NCI-H1092 (cell line): Measurements from ENCODE around the gene NOL4L.

ENCODE experiments used
- DNase-seq: peaks from one replicate; lab custom pipeline; 2025; lab: John Stamatoyannopoulos, UW

The NOL4L gene

GRCh38 chr20:32456869-32457478 lies 128.2 kb downstream of the NOL4L start:
- no peak for DNase-seq

GRCh38 chr20:32455901-32456701 lies 129.0 kb downstream of the NOL4L start:
- DNase-seq, result no peak

- DNase-seq, result no peak
Measured at GRCh38 chr20:32455171-32455900, 129.8 kb downstream of the NOL4L start.

- no peak for DNase-seq
Measured at GRCh38 chr20:32454164-32455145, 130.7 kb downstream of the NOL4L start.

- no peak for DNase-seq
Measured at GRCh38 chr20:32453467-32454163, 131.5 kb downstream of the NOL4L start.

GRCh38 chr20:32452776-32453466 lies 132.2 kb downstream of the NOL4L start:
- DNase-seq, result no peak

- no peak for DNase-seq
Measured at GRCh38 chr20:32451682-32452461, 133.3 kb downstream of the NOL4L start.

GRCh38 chr20:32451340-32451681 lies 133.8 kb downstream of the NOL4L start:
- no peak for DNase-seq

GRCh38 chr20:32450484-32451061 lies 134.6 kb downstream of the NOL4L start:
- no peak for DNase-seq

GRCh38 chr20:32449890-32450401 lies 135.2 kb downstream of the NOL4L start:
- no peak for DNase-seq

- no peak for DNase-seq
Measured at GRCh38 chr20:32449057-32449889, 135.9 kb downstream of the NOL4L start.

GRCh38 chr20:32448306-32449056 lies 136.7 kb downstream of the NOL4L start:
- no peak for DNase-seq

GRCh38 chr20:32447136-32448027 lies 137.8 kb downstream of the NOL4L start:
- DNase-seq, result no peak

GRCh38 chr20:32446301-32447100 lies 138.6 kb downstream of the NOL4L start:
- DNase-seq, result no peak

- DNase-seq, result peak; percentile 68
Measured at GRCh38 chr20:32445539-32446273, 139.4 kb downstream of the NOL4L start.
